ENCODE results near the gene GAREM1. TPM values are rescaled to one million over a fixed set of nuclear protein-coding genes. Genes with fewer than 3 reads are reported as not detected.
"Not testable (repeated sequence)": the region's sequence is repeated elsewhere in the genome, so short reads cannot be mapped to it uniquely, and the experiment has no call there.

GAREM1 gene
- total and polyA plus RNA-seq, 2 donors (not counting 1 experiment from before 2014, with no cell fraction given) = 0.92 to 1.5 TPM

DNA sequence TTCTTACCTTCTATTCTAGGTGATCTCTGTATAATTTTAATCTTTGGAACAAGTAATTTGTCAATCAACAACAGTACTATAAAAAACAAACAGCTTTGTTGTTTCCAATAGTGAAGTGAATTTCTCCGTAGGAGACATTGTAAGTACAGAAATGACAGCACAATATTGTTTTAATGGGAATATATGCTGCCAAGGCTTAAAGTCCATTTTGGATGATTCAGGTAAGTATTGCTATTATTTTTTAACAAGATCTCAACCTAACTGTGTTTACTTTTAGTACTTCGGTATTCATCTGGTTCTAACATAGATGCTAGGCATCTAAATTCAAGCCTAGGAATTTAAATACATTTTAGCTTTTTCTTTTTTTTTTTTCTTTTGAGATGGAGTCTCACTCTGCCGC lies 175.1 kb downstream of the GAREM1 start:
- Histone ChIP-seq H3K27ac (ENCODE audit: insufficient read depth, low read length) (no peak overlapping the region), H3K4me3 (replicated peaks in 1 of 4; ENCODE audit: control extremely low read depth in 1 of 4, insufficient read depth in 1 of 4, low read depth in 3 of 4, low read length in 4 of 4) (no peak overlapping the region), H4K20me1 (ENCODE audit: control insufficient read depth, extremely low read depth, insufficient read depth, low read length) (no peaks in the 10 kb centered on the region), H3K4me1 (ENCODE audit: control insufficient read depth, extremely low read depth, insufficient read depth, low read length) (no peaks in the 10 kb centered on the region), H3K4me2 (ENCODE audit: extremely low read depth, insufficient read depth, low read length) (no peak overlapping the region), H2AFZ (ENCODE audit: low read length) (no peak overlapping the region), H3K27me3 (ENCODE audit: control insufficient read depth, insufficient read depth, low read length) (no peaks in the 10 kb centered on the region), H3K9me3 (ENCODE audit: control insufficient read depth, insufficient read depth, low read depth, low read length) (no peaks in the 10 kb centered on the region), H3K9ac (ENCODE audit: insufficient read depth, low read length) (no peak overlapping the region), H3K36me3 (ENCODE audit: control insufficient read depth, insufficient read depth, low read length) (no peaks in the 10 kb centered on the region), H3K79me2 (ENCODE audit: control insufficient read depth, insufficient read depth, low read length) (no peaks in the 10 kb centered on the region)
- no peak for DNase-seq (ENCODE audit: low read depth in 2 of 2)
- TF ChIP-seq, protein P1, sequence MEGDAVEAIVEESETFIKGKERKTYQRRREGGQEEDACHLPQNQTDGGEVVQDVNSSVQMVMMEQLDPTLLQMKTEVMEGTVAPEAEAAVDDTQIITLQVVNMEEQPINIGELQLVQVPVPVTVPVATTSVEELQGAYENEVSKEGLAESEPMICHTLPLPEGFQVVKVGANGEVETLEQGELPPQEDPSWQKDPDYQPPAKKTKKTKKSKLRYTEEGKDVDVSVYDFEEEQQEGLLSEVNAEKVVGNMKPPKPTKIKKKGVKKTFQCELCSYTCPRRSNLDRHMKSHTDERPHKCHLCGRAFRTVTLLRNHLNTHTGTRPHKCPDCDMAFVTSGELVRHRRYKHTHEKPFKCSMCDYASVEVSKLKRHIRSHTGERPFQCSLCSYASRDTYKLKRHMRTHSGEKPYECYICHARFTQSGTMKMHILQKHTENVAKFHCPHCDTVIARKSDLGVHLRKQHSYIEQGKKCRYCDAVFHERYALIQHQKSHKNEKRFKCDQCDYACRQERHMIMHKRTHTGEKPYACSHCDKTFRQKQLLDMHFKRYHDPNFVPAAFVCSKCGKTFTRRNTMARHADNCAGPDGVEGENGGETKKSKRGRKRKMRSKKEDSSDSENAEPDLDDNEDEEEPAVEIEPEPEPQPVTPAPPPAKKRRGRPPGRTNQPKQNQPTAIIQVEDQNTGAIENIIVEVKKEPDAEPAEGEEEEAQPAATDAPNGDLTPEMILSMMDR (conservative IDR thresholded peaks at IDR 0.05 in 1 of 2, IDR thresholded peaks at IDR 0.05 in 1 of 2; ENCODE audit: low read depth in 1 of 2, low read length in 2 of 2) = no peak
- no peak for TF ChIP-seq EZH2 (IDR thresholded peaks at IDR 0.05; ENCODE audit: low read length, missing control alignments)

DNA sequence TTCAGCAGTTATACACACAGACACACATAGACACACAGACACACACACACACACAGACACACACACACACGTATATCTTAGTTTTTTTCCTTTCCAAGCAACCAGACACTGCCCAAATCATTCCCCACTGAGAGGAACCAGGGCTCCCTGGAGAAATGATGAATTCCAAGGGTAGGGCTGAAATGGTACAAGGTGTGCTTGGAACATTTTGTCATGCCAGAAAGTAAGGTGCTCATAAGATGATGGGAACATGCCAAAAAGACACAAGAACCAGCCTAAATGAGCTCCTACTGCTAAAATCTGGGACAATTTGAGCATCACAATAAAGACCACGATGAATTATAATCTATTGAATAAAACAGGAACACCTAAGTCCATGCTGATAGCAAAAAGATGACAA lies 177.6 kb downstream of the GAREM1 start:
- H3K27ac ChIP-seq (ENCODE audit: insufficient read depth, low read length) = no peak overlapping the region
- no peaks in the 10 kb centered on the region for H3K27me3 ChIP-seq (ENCODE audit: control insufficient read depth, insufficient read depth, low read length)
- no peaks in the 10 kb centered on the region for H3K9me3 ChIP-seq (ENCODE audit: control insufficient read depth, insufficient read depth, low read depth, low read length)
- no peak for TF ChIP-seq EZH2 (IDR thresholded peaks at IDR 0.05; ENCODE audit: low read length, missing control alignments)
- TF ChIP-seq, protein P1 (conservative IDR thresholded peaks at IDR 0.05 in 1 of 2, IDR thresholded peaks at IDR 0.05 in 1 of 2; ENCODE audit: low read depth in 1 of 2, low read length in 2 of 2) = no peak
- H2AFZ ChIP-seq (ENCODE audit: low read length) = no peak overlapping the region
- no peaks in the 10 kb centered on the region for H3K36me3 ChIP-seq (ENCODE audit: control insufficient read depth, insufficient read depth, low read length)
- no peak overlapping the region for H3K4me2 ChIP-seq (ENCODE audit: extremely low read depth, insufficient read depth, low read length)
- no peak overlapping the region for H3K4me3 ChIP-seq (replicated peaks in 1 of 4; ENCODE audit: control extremely low read depth in 1 of 4, insufficient read depth in 1 of 4, low read depth in 3 of 4, low read length in 4 of 4)
- no peak for DNase-seq (ENCODE audit: low read depth in 2 of 2)
- no peaks in the 10 kb centered on the region for H3K4me1 ChIP-seq (ENCODE audit: control insufficient read depth, extremely low read depth, insufficient read depth, low read length)
- H3K9ac ChIP-seq (ENCODE audit: insufficient read depth, low read length) = no peak overlapping the region
- no peaks in the 10 kb centered on the region for H4K20me1 ChIP-seq (ENCODE audit: control insufficient read depth, extremely low read depth, insufficient read depth, low read length)
- H3K79me2 ChIP-seq (ENCODE audit: control insufficient read depth, insufficient read depth, low read length) = no peaks in the 10 kb centered on the region

DNA sequence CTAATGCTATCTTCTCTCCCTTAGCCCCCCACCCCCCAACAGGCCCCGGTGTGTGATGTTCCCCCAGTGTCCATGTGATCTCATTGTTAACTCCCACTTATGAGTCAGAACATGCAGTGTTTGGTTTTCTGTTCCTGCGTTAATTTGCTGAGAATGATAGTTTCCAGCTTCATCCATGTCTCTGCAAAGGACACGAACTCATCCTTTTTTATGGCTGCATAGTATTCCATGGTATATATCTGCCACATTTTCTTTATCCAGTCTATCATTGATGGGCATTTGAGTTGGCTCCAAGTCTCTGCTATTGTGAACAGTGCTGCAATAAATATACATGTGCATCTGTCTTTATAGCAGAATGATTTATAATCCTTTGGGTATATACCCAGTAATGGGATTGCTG lies 179.1 kb downstream of the GAREM1 start:
- not testable (repeated sequence) for H3K27ac ChIP-seq (ENCODE audit: insufficient read depth, low read length); H4K20me1 ChIP-seq (ENCODE audit: control insufficient read depth, extremely low read depth, insufficient read depth, low read length); DNase-seq (ENCODE audit: low read depth in 2 of 2)

More for the DNA sequence above, 179.1 kb downstream of the GAREM1 start:
- H3K9me3 ChIP-seq (ENCODE audit: control insufficient read depth, insufficient read depth, low read depth, low read length); H2AFZ ChIP-seq (ENCODE audit: low read length); H3K79me2 ChIP-seq (ENCODE audit: control insufficient read depth, insufficient read depth, low read length); H3K4me2 ChIP-seq (ENCODE audit: extremely low read depth, insufficient read depth, low read length); H3K36me3 ChIP-seq (ENCODE audit: control insufficient read depth, insufficient read depth, low read length); H3K4me3 ChIP-seq (replicated peaks in 1 of 4; ENCODE audit: control extremely low read depth in 1 of 4, insufficient read depth in 1 of 4, low read depth in 3 of 4, low read length in 4 of 4); H3K4me1 ChIP-seq (ENCODE audit: control insufficient read depth, extremely low read depth, insufficient read depth, low read length); H3K9ac ChIP-seq (ENCODE audit: insufficient read depth, low read length); H3K27me3 ChIP-seq (ENCODE audit: control insufficient read depth, insufficient read depth, low read length): not testable (repeated sequence)
